GM21529 (cell line): Measurements from ENCODE around the gene LTF.
"Not testable (repeated sequence)": the region's sequence is repeated elsewhere in the genome, so short reads cannot be mapped to it uniquely, and the experiment has no call there.

ENCODE experiments used
- ATAC-seq: cut with Tn5 transposase; IDR thresholded peaks from one replicate; pipeline ENCODE4 v1.9.1; 2021; ENCODE audit not compliant: unreplicated experiment

LTF gene

DNA sequence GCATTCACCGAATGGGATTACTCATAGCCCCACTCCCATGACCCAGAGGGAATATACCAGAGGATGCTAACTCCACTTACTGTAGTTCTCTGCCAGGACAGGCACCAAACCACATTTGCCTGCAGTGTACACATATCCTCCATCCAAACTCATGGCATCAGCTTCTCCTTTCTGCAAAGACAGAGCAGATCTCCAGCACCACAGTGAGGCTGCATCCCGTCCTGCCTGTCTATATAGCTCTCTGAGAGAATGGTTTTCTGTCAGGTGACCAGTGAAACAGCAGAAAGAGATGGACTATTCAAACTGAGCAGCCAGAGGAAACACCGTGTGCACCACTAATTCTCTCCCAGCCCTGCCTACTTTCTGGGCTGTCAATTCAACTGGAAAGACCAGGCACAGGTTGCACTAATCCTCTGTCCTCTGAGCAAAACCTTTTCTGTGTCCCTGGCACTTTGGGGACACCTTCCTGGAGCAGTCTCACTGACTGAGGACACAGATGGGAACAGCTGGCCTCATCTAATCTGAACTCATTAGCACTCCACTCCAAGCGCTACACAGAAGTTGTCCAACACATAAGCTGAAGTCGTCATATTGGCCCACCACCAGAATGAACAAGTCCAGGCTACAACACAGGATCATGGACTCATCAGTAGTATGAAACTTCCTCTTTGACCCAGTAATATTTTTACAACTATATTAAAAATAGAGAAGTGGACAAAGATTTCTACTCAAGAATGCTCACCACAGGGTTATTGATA, 17.3 kb downstream of the LTF start:
- ATAC-seq, result no peak

DNA sequence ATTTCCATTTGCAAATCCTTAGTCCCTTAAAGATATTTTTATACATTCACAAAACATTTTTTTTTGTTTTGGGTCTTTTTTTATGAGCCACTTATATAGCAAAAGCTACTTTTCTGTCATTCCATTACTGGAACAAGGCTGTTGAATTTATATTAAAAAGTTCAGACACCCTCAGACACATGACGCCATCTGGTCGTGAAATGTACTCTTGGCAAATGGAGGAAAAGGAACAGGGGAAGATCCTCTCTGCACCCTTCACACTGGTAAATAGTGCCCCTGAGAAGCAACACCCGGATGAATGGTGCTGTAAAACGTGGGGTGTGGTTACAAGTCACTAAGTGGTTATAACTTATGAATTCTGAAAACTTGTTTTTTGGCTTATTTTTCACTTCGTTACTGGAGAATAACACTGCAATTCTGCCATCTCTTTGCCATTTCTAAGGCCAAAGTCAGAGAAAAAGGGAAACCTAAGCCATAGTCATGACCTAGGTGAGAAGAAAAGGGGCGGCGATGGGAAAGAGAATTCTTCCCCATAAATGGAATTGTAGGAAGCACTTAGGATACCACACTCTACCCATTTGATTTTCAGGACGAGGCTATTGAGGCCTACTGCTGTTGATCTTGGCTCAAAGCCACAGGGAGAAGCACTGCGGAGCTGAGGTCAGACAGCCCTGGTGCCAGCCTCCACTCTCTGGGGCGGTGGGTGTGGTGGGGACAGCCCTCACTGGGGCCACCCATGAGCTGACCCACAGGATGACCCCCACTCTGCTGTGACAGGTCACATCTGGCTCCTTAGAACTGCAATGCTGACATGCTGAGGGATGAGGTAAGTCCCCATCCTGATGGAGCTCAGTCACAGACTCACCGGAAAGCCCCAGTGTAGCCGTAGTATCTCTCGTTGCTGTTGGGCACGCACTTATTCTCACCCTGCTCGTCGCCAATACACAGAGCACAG, 21.9 kb downstream of the LTF start:
- ATAC-seq, result no peak

DNA sequence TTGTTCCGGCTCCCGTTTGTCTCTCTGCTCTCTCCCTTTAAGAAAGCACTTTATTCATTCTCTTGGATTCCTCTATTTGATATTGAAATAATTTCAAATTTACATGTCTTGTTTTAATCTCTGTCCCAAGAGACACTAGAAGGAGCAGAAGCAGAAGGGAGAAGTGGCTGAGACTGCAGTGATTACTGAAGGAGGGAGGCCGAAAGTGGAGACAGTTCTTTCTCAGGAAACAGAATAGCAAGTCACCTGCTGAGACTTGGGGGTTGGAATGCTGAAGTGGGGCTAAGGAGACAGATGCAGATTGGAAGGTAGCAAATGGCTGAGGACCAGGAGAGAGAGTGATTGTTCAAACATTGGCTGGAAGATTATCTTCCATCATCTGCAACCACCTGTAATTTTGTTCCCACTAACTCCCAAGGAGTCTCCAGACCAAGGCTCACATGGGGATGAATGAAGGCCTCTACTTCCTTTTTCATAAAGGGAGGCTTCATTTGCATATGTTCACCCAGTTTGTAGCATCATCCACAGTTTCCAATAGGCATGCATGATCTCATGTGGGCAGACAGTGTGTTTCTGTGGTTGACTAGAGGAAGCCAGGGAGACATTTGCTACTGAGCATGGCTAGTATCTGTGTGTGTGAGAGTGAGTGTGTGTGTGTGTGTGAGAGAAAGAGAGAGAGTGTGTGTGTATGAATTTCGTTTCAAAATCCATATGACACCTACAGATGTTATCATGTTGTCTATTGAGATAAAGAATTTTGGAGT, 24.0 kb downstream of the LTF start:
- peak; percentile 82 for ATAC-seq

DNA sequence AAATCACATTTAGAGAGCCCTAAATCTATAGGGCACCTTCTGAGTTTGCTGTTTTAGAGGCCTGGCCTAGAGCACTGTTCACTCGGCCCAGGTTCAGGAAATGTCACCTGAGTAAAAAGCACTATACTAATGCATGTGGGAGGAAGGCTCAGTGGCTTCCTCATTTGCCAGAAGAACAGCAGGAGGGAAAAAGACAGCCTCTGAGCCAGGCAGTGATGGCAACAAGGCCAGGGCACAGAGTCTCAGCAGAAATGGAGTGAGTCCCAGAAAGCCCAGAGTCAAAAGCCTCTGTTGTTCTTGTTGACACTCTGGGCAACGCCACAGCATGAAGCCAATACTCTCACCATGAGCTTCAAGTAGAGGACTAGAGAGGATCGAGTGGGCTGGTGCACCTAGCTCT, 25.9 kb downstream of the LTF start:
- no peak for ATAC-seq

DNA sequence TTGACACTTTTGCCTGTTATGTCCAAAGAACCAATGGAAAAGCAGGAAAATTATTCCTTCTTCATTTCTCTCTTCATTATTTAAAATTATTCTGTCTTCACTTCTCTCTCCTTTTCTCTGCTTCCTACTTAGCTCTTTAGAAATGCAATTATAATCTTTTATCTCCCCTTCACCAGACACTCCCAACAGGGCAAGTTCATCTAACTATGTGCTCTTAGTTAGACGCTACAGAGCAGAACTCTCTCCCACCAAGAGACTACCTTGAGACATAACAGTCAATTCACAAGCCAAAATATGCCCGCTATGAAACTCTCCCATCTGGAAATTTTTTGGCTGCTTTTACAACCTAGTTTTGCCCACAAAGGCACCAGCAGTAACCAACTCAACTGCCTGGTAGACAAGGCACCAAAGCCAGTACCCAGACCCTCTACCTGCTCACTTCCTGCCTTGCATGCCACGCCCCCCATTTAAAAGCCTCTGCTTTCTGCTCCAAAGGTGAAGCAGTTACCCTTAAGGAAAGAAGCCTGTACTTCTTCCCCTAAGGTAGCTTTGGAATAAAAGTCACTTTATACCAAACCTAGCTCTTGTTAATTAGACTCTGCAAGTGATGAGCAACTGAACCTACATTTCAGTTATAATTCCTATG, 29.5 kb downstream of the LTF start:
- no peak for ATAC-seq

DNA sequence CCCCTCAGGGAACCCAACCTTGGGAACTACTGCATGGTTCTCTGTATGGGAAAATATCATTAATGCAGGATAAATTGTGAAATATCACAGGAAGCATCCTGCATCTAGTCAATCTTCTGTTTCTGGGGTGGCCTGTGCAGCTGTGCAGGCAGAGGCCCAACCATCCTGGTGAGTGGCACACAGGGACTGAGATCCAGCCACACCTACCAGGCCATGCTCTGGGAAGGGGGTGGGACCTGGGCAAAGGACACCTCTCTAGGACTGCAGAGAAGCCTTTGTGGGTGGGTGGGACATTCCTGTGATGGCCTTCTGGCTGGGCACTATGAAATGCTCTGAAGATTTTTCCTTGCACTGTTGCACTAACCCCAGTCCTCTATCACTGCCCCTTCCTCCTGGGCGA, 30.9 kb downstream of the LTF start:
- no peak for ATAC-seq

DNA sequence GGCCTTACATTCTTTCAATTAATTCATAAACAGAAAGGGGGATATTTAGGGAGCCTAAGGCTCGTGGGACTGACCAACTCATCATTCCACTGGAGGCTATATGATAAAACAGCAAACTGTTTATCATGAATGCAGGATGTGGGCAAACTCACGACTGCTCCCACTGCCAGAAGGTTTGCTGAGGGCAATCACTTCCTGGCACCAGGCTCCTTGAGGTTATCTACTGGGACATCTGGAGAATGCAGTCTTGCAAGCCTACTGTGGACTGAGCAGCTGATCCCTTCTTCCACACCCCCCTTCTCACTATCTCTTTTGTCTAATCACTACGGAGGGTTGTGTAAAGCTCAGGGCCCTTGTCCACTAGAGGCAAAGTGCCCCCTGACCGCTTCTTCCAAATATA, 31.6 kb downstream of the LTF start:
- not testable (repeated sequence) for ATAC-seq

DNA sequence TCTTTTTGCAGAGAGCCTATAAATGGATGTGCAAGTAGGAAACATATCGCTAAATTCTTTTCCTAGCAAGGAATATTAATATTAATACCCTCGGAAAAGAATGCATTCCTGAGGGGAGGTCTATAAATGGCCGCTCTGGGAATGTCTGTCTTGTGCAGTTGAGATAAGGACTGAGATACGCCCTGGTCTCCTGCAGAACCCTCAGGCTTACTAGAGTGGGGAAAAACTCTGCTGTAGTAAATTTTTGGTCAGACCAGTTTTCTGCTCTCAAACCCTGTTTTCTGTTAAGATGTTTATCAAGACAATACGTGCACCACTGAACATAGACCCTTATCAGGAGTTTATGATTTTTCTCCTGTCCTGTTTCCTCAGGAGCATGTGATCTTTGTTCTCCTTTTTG, 32.8 kb downstream of the LTF start:
- not testable (repeated sequence) for ATAC-seq

DNA sequence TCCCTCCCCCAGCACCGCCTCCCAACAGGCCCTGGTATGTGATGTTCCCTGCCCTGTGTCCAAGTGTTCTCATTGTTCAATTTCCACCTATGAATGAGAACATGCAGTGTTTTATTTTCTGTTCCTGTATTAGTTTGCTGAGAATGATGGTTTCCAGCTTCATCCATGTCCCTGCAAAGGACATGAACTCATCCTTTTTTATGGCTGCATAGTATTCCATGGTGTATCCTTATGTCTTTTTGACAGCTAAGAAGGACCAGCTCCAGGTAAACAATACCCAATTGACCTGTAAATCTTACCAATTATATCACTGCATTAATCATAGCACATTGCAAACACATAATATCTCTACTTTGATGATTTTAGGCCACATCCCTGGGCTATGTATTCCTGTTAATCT, 33.8 kb downstream of the LTF start:
- ATAC-seq, result not testable (repeated sequence)

DNA sequence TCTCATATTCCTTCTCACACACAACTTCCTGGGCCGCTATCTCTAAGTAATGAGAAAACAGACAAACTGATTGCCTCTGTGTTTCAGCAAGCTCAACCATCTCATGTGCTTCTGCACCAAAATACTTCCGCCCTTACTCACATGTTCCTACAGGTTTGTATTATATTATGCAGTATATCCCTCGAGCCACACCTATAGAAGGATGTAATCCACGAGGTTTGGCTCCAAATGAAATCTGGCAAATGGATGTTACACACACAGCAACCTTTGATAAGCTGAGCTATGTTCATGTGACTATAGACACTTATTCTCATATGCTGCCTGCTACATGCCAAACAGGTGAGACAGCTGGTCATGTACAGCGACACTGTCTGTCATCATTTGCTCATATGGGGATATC, 35.0 kb downstream of the LTF start:
- ATAC-seq, result no peak

DNA sequence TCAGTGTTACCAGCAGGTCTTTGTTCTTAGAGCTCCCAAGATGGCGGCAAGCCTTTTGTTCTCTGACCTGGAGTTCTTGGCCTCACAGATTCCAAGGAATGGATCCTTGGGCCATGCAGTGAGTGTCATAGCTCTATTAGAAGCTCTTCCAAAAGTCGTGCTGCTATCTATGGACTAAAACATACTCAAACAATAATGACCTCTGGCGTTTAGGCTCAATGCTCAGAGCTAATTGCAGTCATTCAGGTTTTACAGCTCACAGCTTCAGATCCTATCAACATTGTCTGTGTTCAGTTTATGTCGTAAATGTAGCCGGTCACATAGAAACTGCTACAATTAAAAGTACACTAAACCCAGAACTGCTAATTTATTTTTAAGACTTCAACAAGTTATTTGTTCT, 35.5 kb downstream of the LTF start:
- ATAC-seq, result no peak

DNA sequence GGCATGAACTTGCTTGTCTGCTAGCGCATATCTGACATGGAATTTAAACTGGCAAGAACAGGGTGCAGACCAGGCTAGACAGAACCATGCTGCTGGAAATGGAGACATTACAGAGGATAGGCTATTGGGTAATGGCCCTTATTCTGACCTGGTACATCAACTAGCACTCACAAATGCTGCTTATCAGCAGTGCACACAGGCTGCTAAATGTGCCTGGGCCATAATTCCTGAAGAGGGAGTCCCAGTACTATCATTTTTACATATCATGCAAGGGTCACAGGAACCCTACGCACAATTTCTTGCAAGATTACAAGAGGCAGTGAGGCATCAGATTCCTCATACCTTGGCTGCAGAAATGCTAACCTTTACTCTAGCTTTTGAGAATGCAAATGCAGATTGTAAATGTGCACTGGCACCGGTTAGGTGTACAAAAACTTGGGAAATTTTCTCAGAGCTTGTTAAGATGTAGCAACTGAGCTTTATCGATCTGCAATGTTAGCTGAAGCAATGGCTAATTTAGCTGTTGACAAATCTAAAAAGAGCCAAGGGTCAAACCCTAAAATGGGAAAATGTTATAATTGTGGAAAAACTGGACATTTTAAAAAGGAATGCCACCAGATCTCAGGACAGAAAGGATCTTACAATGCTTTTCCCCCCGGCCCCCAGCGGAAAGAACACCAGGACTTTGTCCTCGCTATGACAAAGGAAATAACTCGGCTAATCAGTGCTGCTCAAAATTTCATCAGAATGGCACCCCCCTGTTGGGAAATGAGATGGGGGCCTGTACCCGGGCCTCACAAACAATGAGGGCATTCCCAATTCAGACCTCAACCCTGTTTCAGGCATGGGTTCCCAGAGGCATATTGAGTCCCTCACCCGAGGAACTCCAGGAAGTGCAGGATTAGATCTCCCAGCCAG, 36.5 kb downstream of the LTF start:
- ATAC-seq, result no peak

DNA sequence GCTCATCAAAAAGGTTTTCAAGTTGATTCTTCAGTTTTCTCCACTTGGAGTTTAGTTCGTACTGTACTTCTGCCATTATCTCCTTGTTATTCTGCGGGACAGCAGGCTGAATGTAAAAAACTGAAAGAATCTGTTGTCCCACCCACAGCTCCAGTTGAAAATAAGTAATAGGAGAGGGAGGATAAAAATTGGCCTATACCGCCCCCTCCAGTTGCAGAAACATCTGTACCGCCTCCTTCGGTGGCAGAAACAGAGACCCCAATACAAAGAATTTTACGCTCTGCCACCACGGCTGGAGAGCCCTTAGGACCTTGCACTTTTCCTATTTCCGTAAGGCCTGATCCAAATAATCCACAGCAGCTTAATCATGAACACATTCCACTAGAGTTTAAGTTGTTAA, 37.3 kb downstream of the LTF start:
- ATAC-seq, result not testable (repeated sequence)

DNA sequence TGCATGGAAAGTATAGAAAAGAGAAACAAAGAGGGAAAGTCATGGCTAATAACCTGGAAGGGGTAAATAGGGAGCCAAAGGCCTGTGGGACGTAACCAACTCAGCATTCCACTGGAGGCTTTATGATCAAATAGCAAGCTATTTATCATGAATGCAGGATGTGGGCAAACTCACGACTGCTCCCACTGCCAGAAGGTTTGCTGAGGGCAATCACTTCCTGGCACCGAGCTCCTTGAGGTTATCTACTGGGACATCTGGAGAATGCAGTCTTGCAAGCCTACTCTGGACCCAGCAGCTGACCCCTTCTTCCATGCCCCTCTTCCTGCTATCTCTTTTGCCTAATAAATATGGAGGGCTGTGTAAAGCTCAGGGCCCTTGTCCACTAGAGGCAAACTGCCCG, 38.2 kb downstream of the LTF start:
- not testable (repeated sequence) for ATAC-seq

DNA sequence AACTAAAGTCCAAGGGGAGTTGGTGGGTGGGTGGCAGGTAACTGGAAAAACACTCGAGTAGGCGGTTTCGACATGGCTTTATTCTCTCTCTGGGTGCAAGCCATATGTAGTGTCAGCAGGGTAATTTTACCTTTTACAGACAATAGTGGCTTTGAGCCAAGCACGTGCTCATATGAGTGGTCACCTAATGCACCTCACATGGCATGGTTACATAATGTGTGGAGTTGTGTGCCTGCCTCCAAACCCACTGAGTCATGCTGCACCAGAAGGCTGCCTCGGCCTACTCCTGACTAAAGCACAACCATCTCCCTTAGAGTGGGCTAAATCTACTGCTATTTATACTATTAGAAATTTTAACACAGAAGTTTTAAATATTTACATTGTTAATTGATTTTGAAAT, 41.1 kb downstream of the LTF start:
- ATAC-seq, result no peak

DNA sequence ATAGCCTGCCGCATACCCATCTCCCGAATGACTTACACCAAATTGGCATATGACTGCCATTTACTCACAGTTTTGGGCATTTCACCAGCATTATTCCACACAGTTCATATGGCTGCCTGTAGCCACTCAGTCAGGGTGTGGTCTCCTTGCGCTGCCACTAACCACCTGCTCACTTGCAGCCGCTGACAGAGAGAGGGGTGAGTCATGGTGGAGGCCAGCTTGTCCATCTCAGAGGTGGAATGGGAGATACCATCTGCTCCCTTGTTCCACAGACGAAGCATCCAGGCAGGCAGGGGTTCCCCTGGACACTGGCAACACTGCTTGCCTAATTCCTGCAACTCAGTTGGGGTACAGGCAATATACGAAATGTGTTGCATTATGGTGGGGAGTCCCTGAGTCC, 42.1 kb downstream of the LTF start:
- no peak for ATAC-seq

DNA sequence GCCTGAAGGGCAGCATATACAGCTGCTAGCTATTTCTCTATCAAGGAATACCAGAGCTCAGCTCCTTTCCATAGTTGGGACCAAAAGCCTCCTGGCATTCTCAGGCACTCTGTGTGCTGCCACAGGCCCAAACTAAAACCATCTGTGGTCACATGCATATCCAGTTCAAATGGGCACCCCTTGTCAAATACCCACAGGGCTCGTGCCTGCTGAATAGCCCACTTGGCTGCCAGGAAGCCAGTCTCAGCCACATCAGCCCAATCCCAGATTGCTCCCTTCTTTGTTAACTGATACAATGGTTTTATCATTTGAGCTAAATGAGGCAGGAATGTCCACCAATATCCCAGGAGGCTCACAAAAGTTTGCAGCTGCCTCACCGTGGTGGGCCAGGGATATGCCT, 43.8 kb downstream of the LTF start:
- ATAC-seq, result no peak

DNA sequence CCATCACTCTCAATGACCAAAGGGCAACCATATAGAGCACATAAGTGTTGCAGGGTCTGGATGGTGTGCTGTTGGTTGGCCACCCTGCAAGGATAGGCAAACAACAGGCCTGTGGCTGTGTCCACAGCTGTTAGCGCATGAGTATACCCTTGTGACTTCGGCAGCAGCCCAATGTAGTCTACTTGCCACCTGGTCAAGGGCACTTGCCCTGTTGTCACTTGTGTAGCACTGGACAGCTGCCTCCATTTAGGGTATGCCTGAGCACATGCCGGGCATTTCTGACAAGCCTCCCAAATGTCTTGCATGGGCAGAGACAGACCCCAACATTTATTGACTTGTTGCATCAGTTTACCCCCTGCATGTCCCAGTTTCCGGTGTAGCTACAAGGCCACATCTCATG, 44.9 kb downstream of the LTF start:
- no peak for ATAC-seq

DNA sequence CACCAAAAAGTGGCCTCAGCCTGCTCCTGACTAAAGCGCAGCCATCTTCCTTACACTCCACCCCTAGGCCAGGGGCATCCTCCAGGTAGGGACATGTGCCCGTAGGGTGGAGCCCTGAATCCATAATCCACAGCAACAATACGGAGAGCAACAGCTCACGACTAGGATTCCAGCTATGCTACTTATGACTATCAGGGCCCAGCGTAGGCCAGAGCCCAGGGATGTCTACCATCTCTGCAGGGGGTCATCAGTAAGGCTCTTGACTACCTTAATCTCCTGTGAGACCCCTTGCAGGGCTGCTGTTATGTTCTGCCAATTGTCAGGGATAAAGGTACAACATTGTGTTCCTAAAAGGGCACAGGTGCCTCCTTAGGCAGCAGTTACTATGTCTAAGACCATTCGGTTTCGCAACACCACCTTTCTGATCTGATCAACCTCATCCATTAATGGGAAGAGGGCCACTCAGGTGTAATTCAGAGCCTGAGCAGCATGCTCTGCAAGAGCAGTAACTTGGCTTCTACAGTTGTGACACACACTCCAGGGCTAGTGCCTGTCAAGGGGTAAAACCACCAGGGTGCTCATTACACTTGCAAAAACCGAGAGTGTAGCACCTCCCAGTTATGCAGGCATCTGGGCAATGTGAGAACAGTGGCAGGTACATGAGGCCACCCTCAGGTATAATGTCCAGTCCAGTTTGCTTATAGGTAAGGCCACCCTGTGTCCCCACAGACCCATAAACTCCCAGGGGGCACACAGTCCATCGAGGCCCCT, 46.7 kb downstream of the LTF start:
- ATAC-seq, result no peak
